HEK293T (cell line): ENCODE measurements around the gene PCDH19.

Experiments
- CTCF ChIA-PET: fragments of 350-600 bp; formaldehyde crosslinking; extraction: SDS; loops from one replicate; lab custom pipeline; 2021; ENCODE audit warnings: antibody characterized with exemption, inconsistent platforms; lab: Yijun Ruan, JAX
- POLR2A ChIA-PET: fragments of 350-600 bp; formaldehyde crosslinking; extraction: SDS; loops from one replicate; lab custom pipeline; 2020; ENCODE audit warnings: antibody characterized with exemption, inconsistent platforms; lab: Yijun Ruan, JAX
- DNase-seq: peaks from one replicate; pipeline ENCODE4 v3.0.0; 2012; ENCODE audit warnings: mixed read lengths; ENCODE audit errors: extremely low spot score
- ARNT ChIP-seq: fragments of 450-650 bp; IDR thresholded peaks from 2 replicates; pipeline ENCODE4 v1.6.1; 2017; ENCODE audit warnings: mild to moderate bottlenecking
- BHLHE40 ChIP-seq: fragments of 450-650 bp; IDR thresholded peaks from 2 replicates; pipeline ENCODE4 v1.6.1; 2016; ENCODE audit warnings: mild to moderate bottlenecking, moderate library complexity, borderline replicate concordance
- CTBP1 ChIP-seq: fragments of 450-650 bp; IDR thresholded peaks from 2 replicates; pipeline ENCODE4 v1.6.1; 2016; ENCODE audit warnings: borderline replicate concordance
- ELF4 ChIP-seq: fragments of 450-650 bp; IDR thresholded peaks from 2 replicates; pipeline ENCODE4 v1.6.1; 2017; ENCODE audit warnings: antibody characterized with exemption
- FOXA1 ChIP-seq: fragments of 450-650 bp; IDR thresholded peaks from 2 replicates; pipeline ENCODE4 v1.6.1; 2016; ENCODE audit warnings: mild to moderate bottlenecking
- FOXK2 ChIP-seq: fragments of 450-650 bp; IDR thresholded peaks from 2 replicates; pipeline ENCODE4 v1.6.1; 2016; ENCODE audit warnings: mild to moderate bottlenecking
- FOXM1 ChIP-seq: fragments of 450-650 bp; IDR thresholded peaks from 2 replicates; pipeline ENCODE4 v1.6.1; 2017; ENCODE audit warnings: mild to moderate bottlenecking, borderline replicate concordance
- HDGF ChIP-seq: fragments of 450-650 bp; IDR thresholded peaks from 2 replicates; pipeline ENCODE4 v1.6.1; 2017; ENCODE audit warnings: antibody characterized with exemption, borderline replicate concordance
- L3MBTL2 ChIP-seq: fragments of 450-650 bp; conservative IDR thresholded peaks from 2 replicates; pipeline ENCODE4 v1.6.1; 2016; ENCODE audit warnings: mild to moderate bottlenecking
- LEF1 ChIP-seq: fragments of 450-650 bp; IDR thresholded peaks from 2 replicates; pipeline ENCODE4 v1.6.1; 2017; ENCODE audit warnings: mild to moderate bottlenecking, borderline replicate concordance
- NFRKB ChIP-seq: fragments of 450-650 bp; IDR thresholded peaks from 2 replicates; pipeline ENCODE4 v1.6.1; 2016; ENCODE audit warnings: mild to moderate bottlenecking, moderate library complexity
- SP1 ChIP-seq: fragments of 450-650 bp; IDR thresholded peaks from 2 replicates; pipeline ENCODE4 v1.6.1; 2017
- SUZ12 ChIP-seq: fragments of 450-650 bp; IDR thresholded peaks from 2 replicates; pipeline ENCODE4 v1.6.1; 2016; ENCODE audit warnings: mild to moderate bottlenecking
- TARDBP ChIP-seq: fragments of 450-650 bp; IDR thresholded peaks from 2 replicates; pipeline ENCODE4 v1.6.1; 2016
- ZNF384 ChIP-seq: fragments of 450-650 bp; IDR thresholded peaks from 2 replicates; pipeline ENCODE4 v1.6.1; 2016
- TF ChIP-seq, protein P1 (sequence below): fragments of 450-650 bp; IDR thresholded peaks from 2 replicates; pipeline ENCODE4 v1.6.1; 2016

PCDH19 gene

GRCh38 chrX:100435726-100436125 is 25.7 kb upstream of the PCDH19 start:
- CTCF ChIA-PET: interaction anchor here (1.1 kb wide), 1 partner anchor 23 kb away, joined by 3 read pairs; no protein-coding TSS in a partner anchor

DNA sequence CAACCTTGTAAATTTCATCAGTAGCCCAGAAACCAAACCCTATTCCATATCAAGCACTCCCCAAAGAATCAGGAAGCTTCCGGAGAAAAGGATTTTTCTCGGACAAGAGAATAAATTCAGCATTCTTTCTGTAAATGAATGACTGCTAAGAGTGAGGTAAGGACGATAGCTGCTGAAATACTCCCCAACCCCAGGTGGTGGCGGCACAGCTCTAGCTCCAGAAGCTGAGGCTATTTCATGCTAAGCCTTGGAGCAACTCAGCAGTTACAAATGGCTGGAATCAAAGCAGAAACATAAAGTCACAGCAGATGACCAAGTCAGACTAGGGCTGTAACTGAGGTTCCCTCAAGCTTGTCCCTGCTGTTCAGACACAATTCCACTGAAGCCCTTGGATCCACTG is 13.9 kb upstream of the PCDH19 start:
- ChIA-PET CTCF (interaction anchor here (1.0 to 3.2 kb wide), 2 partner anchors 11 to 248 kb away, joined by 3 to 19 read pairs; no protein-coding TSS in a partner anchor), POLR2A (interaction anchor here (0.7 kb wide), 1 partner anchor 11 kb away, joined by 3 read pairs; no protein-coding TSS in a partner anchor)
- TF ChIP-seq SP1 (no peak), FOXM1 (no peak)
- DNase-seq: peak; percentile 62

More at GRCh38 chrX:100435726-100436125, 25.7 kb upstream of the PCDH19 start:
- POLR2A ChIA-PET: no interaction called here
- DNase-seq: no peak
- TF ChIP-seq CTBP1 (no peak), ZNF384 (no peak), FOXA1 (no peak), ARNT (no peak), ELF4 (no peak), SP1 (no peak), LEF1 (no peak), SUZ12 (no peak), L3MBTL2 (no peak), FOXK2 (no peak), HDGF (no peak)
- TF ChIP-seq, protein P1, sequence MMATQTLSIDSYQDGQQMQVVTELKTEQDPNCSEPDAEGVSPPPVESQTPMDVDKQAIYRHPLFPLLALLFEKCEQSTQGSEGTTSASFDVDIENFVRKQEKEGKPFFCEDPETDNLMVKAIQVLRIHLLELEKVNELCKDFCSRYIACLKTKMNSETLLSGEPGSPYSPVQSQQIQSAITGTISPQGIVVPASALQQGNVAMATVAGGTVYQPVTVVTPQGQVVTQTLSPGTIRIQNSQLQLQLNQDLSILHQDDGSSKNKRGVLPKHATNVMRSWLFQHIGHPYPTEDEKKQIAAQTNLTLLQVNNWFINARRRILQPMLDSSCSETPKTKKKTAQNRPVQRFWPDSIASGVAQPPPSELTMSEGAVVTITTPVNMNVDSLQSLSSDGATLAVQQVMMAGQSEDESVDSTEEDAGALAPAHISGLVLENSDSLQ: no peak

GRCh38 chrX:100418556-100418955 is 8.5 kb upstream of the PCDH19 start:
- POLR2A ChIA-PET: no interaction called here
- CTCF ChIA-PET: interaction anchor here (2.5 kb wide), 1 partner anchor 50 kb away, joined by 6 read pairs; no protein-coding TSS in a partner anchor

GRCh38 chrX:100417681-100418080 is 7.6 kb upstream of the PCDH19 start:
- ChIA-PET POLR2A (no interaction called here), CTCF (interaction anchor here (0.9 to 2.5 kb wide), 2 partner anchors 22 to 49 kb away, joined by 3 to 6 read pairs; no protein-coding TSS in a partner anchor)
- no peak for DNase-seq
- no peak for TF ChIP-seq ZNF384
- TF ChIP-seq ELF4: no peak
- TF ChIP-seq FOXA1: no peak
- TF ChIP-seq FOXK2: no peak
- TF ChIP-seq, protein P1: no peak
- TF ChIP-seq SP1: no peak
- no peak for TF ChIP-seq ARNT
- no peak for TF ChIP-seq SUZ12
- no peak for TF ChIP-seq FOXM1
- no peak for TF ChIP-seq CTBP1
- no peak for TF ChIP-seq LEF1

More at GRCh38 chrX:100418556-100418955, 8.5 kb upstream of the PCDH19 start:
- no peak for DNase-seq
- no peak for TF ChIP-seq L3MBTL2
- no peak for TF ChIP-seq FOXK2
- no peak for TF ChIP-seq SUZ12
- TF ChIP-seq ELF4: no peak
- no peak for TF ChIP-seq ARNT
- no peak for TF ChIP-seq LEF1
- no peak for TF ChIP-seq CTBP1
- TF ChIP-seq BHLHE40: no peak
- TF ChIP-seq FOXA1: no peak

DNA sequence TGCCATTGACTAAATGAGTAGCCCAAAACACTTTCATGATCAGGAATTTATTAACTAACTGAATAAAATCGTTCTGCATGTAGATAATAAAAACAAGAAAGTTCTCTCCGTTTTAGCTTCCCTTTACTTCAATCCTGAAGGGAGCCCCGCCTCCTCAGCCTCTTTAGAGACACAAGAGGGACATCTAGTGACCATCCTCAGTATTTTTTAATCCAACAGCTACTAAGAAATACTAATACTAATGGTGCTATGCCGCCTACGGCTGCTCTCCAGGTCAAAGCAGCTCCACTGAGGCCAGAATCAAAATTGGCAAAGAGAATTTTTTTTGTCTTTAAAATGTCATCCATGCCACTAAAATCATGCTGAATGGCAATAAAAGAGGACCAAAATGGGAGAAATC is 3.2 kb upstream of the PCDH19 start:
- TF ChIP-seq SP1: no peak
- TF ChIP-seq TARDBP: no peak
- TF ChIP-seq ELF4: no peak
- no peak for TF ChIP-seq BHLHE40
- no peak for TF ChIP-seq NFRKB
- no peak for TF ChIP-seq SUZ12
- no peak for TF ChIP-seq LEF1
- TF ChIP-seq, protein P1: no peak
- no peak for TF ChIP-seq CTBP1
- TF ChIP-seq ZNF384: no peak
- TF ChIP-seq FOXK2: no peak
- TF ChIP-seq FOXA1: no peak
- TF ChIP-seq ARNT: no peak
- no peak for TF ChIP-seq FOXM1
- CTCF ChIA-PET: interaction anchor here (0.6 to 4.9 kb wide), 20 partner anchors 10 to 1112 kb away, joined by 3 to 79 read pairs (median 4); no protein-coding TSS in a partner anchor
- peak; percentile 66 for DNase-seq
- POLR2A ChIA-PET: interaction anchor here (0.9 kb wide), 1 partner anchor 45 kb away, joined by 3 read pairs; no protein-coding TSS in a partner anchor

GRCh38 chrX:100411802-100412715 is 2.0 kb upstream of the PCDH19 start:
- no peak for DNase-seq
- ChIA-PET POLR2A (interaction anchor here (1.5 kb wide), 1 partner anchor 44 kb away, joined by 5 read pairs; no protein-coding TSS in a partner anchor), CTCF (interaction anchor here (0.8 to 4.9 kb wide), 11 partner anchors 9 to 1111 kb away, joined by 3 to 79 read pairs (median 4); no protein-coding TSS in a partner anchor)
- no peak for TF ChIP-seq TARDBP
- no peak for TF ChIP-seq ELF4
- no peak for TF ChIP-seq L3MBTL2
- TF ChIP-seq FOXA1: no peak
- no peak for TF ChIP-seq ARNT
- TF ChIP-seq, protein P1: no peak
- no peak for TF ChIP-seq SUZ12
- TF ChIP-seq FOXM1: no peak
- TF ChIP-seq ZNF384: no peak
- no peak for TF ChIP-seq CTBP1
- no peak for TF ChIP-seq LEF1
- TF ChIP-seq BHLHE40: no peak
- TF ChIP-seq SP1: no peak
- no peak for TF ChIP-seq NFRKB
- TF ChIP-seq FOXK2: no peak
- no peak for TF ChIP-seq HDGF
